Hepatocyte (in vitro differentiated cells): Measurements from ENCODE around the gene SEMA3D. TPM values are rescaled to one million over a fixed set of nuclear protein-coding genes. Genes with fewer than 3 reads are reported as not detected.

Experiments
- DNase-seq: peaks from one replicate; pipeline ENCODE4 v3.0.0-alpha.2; 2016; ENCODE audit warnings: low spot score
- H2AFZ ChIP-seq: fragments of 200-600 bp; sonication (generic); 2 replicates; pipeline ENCODE4 v1.6.0; 2016; ENCODE audit warnings: antibody characterized with exemption, mild to moderate bottlenecking
- H3K27ac ChIP-seq: fragments of 200-600 bp; sonication (generic); 2 replicates; pipeline ENCODE4 v1.5.1; 2016; ENCODE audit warnings: mild to moderate bottlenecking
- H3K27me3 ChIP-seq: fragments of 200-600 bp; sonication (generic); 2 replicates; pipeline ENCODE4 v1.6.1; 2016
- H3K36me3 ChIP-seq: fragments of 200-600 bp; sonication (generic); replicated peaks from 2 replicates; pipeline ENCODE4 v1.5.1; 2016; ENCODE audit warnings: low read depth; ENCODE audit not compliant: insufficient read depth
- H3K4me1 ChIP-seq: fragments of 200-600 bp; sonication (generic); 2 replicates; pipeline ENCODE4 v1.5.1; 2016; ENCODE audit warnings: mild to moderate bottlenecking, moderate library complexity; ENCODE audit not compliant: insufficient read depth
- H3K4me2 ChIP-seq: fragments of 200-600 bp; sonication (generic); 2 replicates; pipeline ENCODE4 v1.6.0; 2016
- H3K4me3 ChIP-seq: fragments of 200-600 bp; sonication (generic); 2 replicates; pipeline ENCODE4 v1.5.1; 2016; ENCODE audit warnings: mild to moderate bottlenecking
- H3K79me2 ChIP-seq: fragments of 200-600 bp; sonication (generic); 2 replicates; pipeline ENCODE4 v1.6.0; 2017; ENCODE audit warnings: mild to moderate bottlenecking
- H3K9me2 ChIP-seq: fragments of 200-600 bp; sonication (generic); replicated peaks from 2 replicates; pipeline ENCODE4 v1.6.0; 2017; ENCODE audit warnings: mild to moderate bottlenecking; ENCODE audit not compliant: insufficient read depth
- H3K9me3 ChIP-seq: fragments of 200-600 bp; sonication (generic); 2 replicates; pipeline ENCODE4 v1.5.1; 2016; ENCODE audit warnings: low read depth, mild to moderate bottlenecking
- H4K20me1 ChIP-seq: fragments of 200-600 bp; sonication (generic); 2 replicates; pipeline ENCODE4 v1.6.0; 2016; ENCODE audit warnings: mild to moderate bottlenecking; ENCODE audit not compliant: insufficient read depth, poor library complexity, severe bottlenecking
- EZH2 ChIP-seq: fragments of 200-600 bp; sonication (generic); IDR thresholded peaks from 2 replicates; pipeline ENCODE4 v1.6.1; 2016; ENCODE audit warnings: antibody characterized with exemption, mild to moderate bottlenecking, borderline replicate concordance
- EZH2phosphoT487 ChIP-seq: fragments of 200-600 bp; sonication (generic); IDR thresholded peaks from one replicate; pipeline ENCODE4 v1.6.1; 2018; ENCODE audit warnings: antibody characterized with exemption, mild to moderate bottlenecking, low read depth, moderate library complexity; ENCODE audit not compliant: unreplicated experiment, severe bottlenecking
- WGBS: methylation state at CpG from one replicate; pipeline ENCODE4 v1.1.6; 2016; ENCODE audit warnings: low lambda C conversion rate; ENCODE audit errors: missing lambda C conversion rate; 5-methylcytosine and 5-hydroxymethylcytosine counted together
- polyA plus RNA-seq: library from polyadenylated mRNA; unstranded; fragments of >200 nt; fragmentation: Nextera tagmentation; extraction: Ambion mirVana; gene quantifications from 2 replicates; pipeline ENCODE4 v1.2.1, GENCODE V29; 2016
- total RNA-seq: library from RNA; depleted of rRNA; stranded (reverse); fragments of >200 nt; gene quantifications from 2 replicates; pipeline ENCODE4 v1.2.3, GENCODE V29; 2014
- TF ChIP-seq, protein P1 (sequence below): fragments of 200-600 bp; sonication (generic); IDR thresholded peaks from 2 replicates; pipeline ENCODE4 v1.5.1; 2016; ENCODE audit warnings: antibody characterized with exemption, mild to moderate bottlenecking; ENCODE audit not compliant: poor library complexity

Gene SEMA3D
- total and polyA plus RNA-seq, 2 experiments from 2014 or later = 18.7 to 44.9 TPM

DNA sequence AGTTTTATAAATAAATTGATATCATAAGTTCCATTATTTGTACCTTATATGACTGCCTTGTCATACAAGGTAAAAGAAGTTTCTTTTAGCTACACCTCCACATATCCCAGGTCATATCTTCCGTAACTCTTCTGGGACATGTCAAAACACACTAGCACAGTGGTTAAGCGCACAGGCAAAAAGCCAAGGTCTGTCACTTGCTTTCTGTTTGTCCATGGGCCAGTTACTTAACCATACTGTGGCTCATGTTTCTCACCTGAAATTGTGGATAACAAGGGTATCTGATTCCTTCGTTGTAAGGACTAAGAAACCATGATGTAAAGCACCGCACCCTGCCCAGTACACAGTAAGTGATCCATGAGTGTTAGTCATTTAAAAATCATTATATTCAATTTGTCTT is 56.2 kb downstream of the SEMA3D start:
- Histone ChIP-seq H4K20me1 (no peaks in the 10 kb centered on the region), H3K79me2 (no peaks in the 10 kb centered on the region), H3K4me3 (no peak overlapping the region), H3K36me3 (no peaks in the 10 kb centered on the region), H3K4me2 (no peak overlapping the region), H3K9me2 (no peaks in the 10 kb centered on the region), H3K9me3 (no peaks in the 10 kb centered on the region), H2AFZ (no peak overlapping the region), H3K27ac (no peak overlapping the region), H3K4me1 (peaks cover 3% of the 10 kb centered on the region), H3K27me3 (no peaks in the 10 kb centered on the region)
- WGBS = 96% methylated on average over 4 of the region's 4 CpGs
- no peak for TF ChIP-seq EZH2phosphoT487
- no peak for TF ChIP-seq EZH2
- TF ChIP-seq, protein P1, sequence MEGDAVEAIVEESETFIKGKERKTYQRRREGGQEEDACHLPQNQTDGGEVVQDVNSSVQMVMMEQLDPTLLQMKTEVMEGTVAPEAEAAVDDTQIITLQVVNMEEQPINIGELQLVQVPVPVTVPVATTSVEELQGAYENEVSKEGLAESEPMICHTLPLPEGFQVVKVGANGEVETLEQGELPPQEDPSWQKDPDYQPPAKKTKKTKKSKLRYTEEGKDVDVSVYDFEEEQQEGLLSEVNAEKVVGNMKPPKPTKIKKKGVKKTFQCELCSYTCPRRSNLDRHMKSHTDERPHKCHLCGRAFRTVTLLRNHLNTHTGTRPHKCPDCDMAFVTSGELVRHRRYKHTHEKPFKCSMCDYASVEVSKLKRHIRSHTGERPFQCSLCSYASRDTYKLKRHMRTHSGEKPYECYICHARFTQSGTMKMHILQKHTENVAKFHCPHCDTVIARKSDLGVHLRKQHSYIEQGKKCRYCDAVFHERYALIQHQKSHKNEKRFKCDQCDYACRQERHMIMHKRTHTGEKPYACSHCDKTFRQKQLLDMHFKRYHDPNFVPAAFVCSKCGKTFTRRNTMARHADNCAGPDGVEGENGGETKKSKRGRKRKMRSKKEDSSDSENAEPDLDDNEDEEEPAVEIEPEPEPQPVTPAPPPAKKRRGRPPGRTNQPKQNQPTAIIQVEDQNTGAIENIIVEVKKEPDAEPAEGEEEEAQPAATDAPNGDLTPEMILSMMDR = no peak
- DNase-seq = no peak

DNA sequence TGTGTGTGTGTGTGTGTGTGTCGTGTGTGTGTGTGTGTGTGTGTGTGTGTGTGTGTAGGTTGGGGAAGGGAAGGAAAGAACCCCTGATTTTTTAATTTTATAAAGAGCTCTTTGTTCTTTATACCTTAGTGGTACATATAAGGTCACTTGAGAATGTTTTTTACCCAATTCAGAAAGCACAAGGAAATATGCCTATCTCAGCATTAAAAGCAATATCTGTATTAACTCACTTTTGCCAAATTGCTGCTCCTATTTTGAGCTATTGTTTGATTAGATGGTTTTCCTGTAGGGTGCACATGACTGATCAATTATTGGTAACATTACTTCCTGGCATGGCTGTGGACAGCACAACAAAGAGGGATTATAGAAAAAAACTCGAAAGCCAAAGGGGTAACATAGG is 60.5 kb downstream of the SEMA3D start:
- no peak for DNase-seq
- H3K4me3 ChIP-seq = no peak overlapping the region
- H3K27me3 ChIP-seq = no peaks in the 10 kb centered on the region
- H3K4me1 ChIP-seq = peaks cover 3% of the 10 kb centered on the region
- H3K9me2 ChIP-seq = no peaks in the 10 kb centered on the region
- 69% methylated on average over 2 of the region's 2 CpGs for WGBS
- no peak for TF ChIP-seq EZH2
- TF ChIP-seq, protein P1 = no peak
- TF ChIP-seq EZH2phosphoT487 = no peak
- no peak overlapping the region for H2AFZ ChIP-seq
- no peak overlapping the region for H3K27ac ChIP-seq
- no peak overlapping the region for H3K4me2 ChIP-seq
- H3K79me2 ChIP-seq = no peaks in the 10 kb centered on the region
- no peaks in the 10 kb centered on the region for H3K9me3 ChIP-seq
- H3K36me3 ChIP-seq = no peaks in the 10 kb centered on the region
- no peaks in the 10 kb centered on the region for H4K20me1 ChIP-seq

DNA sequence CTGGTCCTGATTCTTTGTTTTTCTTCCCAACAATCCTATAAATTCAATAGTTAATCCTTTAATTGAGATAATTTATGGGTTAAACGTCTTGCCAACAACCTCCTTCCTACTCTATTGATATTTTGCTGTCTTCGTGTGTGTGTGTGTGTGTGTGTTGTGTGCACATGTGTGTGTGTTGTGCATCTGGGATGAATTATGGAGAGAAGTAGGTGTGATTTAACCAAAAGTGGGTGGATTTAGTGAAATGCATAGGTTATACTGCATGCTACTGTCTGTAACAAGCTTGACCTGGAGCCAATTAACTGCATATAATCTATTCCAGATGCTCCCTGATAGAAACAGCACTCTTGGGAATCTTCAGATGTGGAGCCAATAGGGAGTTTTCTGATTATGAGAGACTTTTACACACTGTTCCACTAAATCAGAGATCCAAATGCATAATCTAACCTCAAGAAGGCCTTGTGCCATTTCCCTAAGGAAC is 61.2 kb downstream of the SEMA3D start:
- Histone ChIP-seq H2AFZ (no peak overlapping the region), H3K4me2 (no peak overlapping the region), H3K79me2 (no peaks in the 10 kb centered on the region), H3K4me3 (no peak overlapping the region), H4K20me1 (no peaks in the 10 kb centered on the region), H3K27ac (no peak overlapping the region), H3K36me3 (no peaks in the 10 kb centered on the region), H3K27me3 (no peaks in the 10 kb centered on the region), H3K4me1 (peaks cover 3% of the 10 kb centered on the region), H3K9me2 (no peaks in the 10 kb centered on the region), H3K9me3 (no peaks in the 10 kb centered on the region)
- TF ChIP-seq EZH2phosphoT487 (peak; percentile 62), EZH2 (no peak)
- no peak for DNase-seq
- WGBS = 46% methylated on average over 2 of the region's 2 CpGs

DNA sequence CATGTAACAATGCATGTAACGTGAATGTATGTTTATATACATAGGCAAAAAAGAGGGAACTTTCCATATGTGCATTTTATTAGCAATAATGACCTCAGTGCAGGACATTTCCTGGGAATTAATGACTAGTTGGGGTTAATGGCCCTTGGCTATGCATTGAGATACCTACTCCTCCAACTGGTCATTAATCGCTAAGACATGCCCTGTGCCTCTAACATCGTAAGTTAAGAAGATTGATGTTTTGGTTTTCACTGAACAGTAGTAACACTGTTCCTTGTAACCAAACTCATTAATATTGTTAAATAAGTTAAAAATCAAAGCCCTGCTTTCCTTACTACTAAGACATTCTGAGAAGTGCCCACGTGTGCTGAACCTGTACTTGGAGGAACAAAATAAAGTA is 61.7 kb downstream of the SEMA3D start:
- Histone ChIP-seq H3K9me3 (no peaks in the 10 kb centered on the region), H3K4me2 (no peak overlapping the region), H2AFZ (no peak overlapping the region), H3K27me3 (no peaks in the 10 kb centered on the region), H3K4me3 (no peak overlapping the region), H3K27ac (no peak overlapping the region), H3K9me2 (no peaks in the 10 kb centered on the region), H3K79me2 (no peaks in the 10 kb centered on the region), H4K20me1 (no peaks in the 10 kb centered on the region), H3K4me1 (peaks cover 3% of the 10 kb centered on the region), H3K36me3 (no peaks in the 10 kb centered on the region)
- no peak for TF ChIP-seq EZH2
- no peak for TF ChIP-seq EZH2phosphoT487
- TF ChIP-seq, protein P1 = no peak
- WGBS = 67% methylated on average over 4 of the region's 4 CpGs
- DNase-seq = no peak
